AG20443 (cell line): ENCODE data around the gene GFPT1.
"Not testable (repeated sequence)": the region's sequence is repeated elsewhere in the genome, so short reads cannot be mapped to it uniquely, and the experiment has no call there.

Source experiments
- DNase-seq: peaks from one replicate; pipeline ENCODE4 v3.0.0; 2012; ENCODE audit warnings: low spot score, mixed read lengths

The GFPT1 gene

DNA sequence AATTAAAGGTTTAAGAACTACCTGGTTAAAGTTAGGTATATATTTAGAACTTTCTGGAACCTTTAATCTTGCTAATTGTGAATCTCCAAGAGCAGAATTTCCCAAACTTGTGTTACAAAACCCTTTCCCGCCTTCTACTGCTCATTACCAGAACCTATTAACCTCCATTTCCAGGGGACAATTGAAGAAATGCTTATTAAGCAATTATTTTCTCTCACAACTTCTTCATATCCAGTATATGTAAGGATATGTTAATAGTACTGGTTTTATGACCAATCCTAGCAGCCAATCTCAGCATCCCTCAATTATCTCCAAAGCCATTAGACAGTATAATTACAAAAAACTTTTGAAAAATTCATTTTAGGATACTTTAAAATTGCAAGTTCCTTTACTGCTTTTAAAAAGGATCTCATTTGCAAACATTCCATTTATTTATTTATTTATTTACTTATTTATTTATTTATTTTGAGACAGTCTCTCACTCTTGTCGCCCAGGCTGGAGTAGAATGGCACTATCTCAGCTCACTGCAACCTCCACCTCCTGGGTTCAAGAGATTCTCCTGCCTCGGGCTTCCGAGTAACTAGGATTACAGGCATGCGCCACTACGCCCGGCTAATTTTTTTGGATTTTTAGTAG lies 3.7 kb downstream of the GFPT1 start:
- DNase-seq, result no peak

DNA sequence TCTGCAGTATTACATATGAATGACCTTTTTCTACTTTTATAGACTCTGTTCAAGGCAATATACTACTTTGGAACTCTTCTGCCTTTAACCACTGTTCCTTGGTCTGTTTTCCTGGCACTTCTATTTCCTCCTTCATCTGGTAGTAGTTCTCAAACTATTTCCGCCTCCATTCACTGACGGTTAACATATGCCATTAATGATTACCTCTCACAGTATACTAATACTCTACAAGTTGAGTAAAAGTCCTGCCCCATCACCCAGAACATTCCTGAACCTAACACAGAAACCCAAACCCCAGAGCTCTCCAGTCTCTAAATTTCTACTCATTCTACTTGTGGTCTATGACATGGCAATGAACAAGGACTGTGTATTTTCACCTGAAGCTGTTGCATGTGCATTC lies 4.5 kb downstream of the GFPT1 start:
- DNase-seq, result no peak

- no peak for DNase-seq
Observed at GRCh38 chr2:69381337-69381737, 5.7 kb downstream of the GFPT1 start.

DNA sequence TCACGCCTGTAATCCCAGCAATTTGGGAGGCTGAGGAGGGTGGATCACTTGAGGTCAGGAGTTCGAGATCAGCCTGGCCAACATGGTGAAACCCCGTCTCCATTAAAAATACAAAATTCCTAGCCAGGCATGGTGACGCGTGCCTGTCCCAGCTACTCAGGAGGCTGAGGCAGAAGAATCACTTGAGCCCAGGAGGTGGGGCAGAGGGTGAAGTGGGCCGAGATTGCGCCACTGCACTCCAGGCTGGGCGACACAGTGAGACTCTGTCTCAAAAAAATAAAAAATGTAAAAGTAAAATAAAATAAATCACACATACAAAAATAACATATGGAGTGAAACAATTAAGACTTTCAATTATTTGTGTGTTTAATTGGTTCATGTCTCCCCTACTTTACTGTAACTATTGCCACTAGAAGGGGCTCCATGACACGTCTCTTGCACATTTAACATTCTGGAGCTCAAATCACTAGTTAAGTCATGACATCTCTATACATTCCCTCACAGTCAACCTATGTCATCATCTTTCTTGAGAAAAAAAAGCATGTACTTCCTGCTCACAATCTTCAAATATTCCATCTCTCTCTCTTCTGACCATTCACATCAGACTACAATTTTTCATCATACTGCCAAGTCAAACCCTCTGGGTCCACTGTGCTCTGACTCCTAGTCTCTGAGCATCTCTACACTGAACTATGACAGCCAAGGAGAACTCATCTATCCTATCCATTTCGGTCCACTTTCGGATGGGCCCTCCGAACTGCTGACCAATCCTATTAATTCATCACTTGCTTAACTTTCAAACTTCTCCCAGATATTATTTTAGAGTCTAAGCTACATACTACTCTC lies 6.7 kb downstream of the GFPT1 start:
- DNase-seq, result no peak

GRCh38 chr2:69376403-69376802 lies 10.6 kb downstream of the GFPT1 start:
- no peak for DNase-seq

GRCh38 chr2:69375494-69376353 lies 11.3 kb downstream of the GFPT1 start:
- peak; percentile 35 for DNase-seq

DNA sequence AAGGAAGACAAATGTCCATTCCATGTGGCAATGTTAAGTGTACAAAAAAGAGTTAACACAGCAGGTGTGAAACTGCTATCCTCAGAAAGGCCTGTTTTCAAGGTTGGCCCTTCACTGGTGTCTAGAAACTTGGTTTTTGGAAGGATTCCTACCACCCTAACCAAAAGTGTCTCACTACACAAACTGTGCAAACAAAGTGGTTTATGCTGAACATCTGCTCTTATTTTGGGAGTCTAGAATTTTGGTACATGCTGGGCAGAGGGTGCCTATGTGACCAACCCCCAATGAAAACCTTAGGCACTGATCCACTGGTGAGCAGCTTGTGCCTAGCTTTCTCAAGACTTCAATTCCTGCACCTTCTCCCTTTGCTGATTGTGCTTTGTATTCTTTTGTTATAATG lies 14.3 kb downstream of the GFPT1 start:
- no peak for DNase-seq

- no peak for DNase-seq
Observed at GRCh38 chr2:69369802-69370201, 17.2 kb downstream of the GFPT1 start.

DNA sequence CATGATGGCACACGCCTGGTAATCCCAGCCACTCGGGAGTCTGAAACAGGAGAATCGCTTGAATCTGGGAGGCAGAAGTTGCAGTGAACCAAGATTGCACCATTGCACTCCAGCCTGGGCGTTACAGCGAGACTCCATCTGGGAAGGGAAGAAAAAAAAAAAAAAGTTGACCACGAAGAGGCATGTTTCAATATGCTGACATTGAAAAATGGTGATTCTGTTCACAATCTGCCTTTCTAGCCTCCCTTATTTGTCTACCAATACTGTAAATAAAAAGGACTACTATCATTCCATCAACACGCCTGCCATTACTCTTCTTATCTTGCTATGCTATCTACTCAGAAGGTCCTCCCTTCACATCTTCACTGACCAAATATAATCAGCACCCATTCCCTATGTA lies 18.4 kb downstream of the GFPT1 start:
- DNase-seq, result no peak

- no peak for DNase-seq
Observed at GRCh38 chr2:69359371-69359770, 27.7 kb downstream of the GFPT1 start.

GRCh38 chr2:69358914-69359313 lies 28.1 kb downstream of the GFPT1 start:
- DNase-seq, result no peak

- DNase-seq, result no peak
Observed at GRCh38 chr2:69356471-69356870, 30.6 kb downstream of the GFPT1 start.

- DNase-seq, result not testable (repeated sequence)
Observed at GRCh38 chr2:69354976-69355375, 32.1 kb downstream of the GFPT1 start.

GRCh38 chr2:69353360-69353759 lies 33.7 kb downstream of the GFPT1 start:
- DNase-seq, result no peak

DNA sequence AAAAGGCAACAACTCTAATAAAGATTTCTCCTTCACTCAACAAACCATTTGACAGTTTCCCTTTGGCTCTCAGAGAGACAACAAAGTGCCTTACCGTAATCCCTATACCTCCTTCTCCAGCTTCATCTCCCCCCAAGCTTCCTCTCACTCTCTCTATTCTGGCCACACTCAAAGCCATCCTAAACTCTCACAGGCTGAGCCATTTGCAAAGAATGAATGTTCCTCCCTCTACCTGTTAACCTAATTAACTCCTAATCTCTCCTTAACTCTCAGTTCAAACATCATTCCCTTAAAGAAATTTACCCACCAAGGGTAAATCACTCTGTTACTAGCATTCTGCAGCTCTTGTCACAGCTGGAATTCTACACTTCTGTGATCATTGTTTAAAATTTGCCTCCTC lies 38.2 kb downstream of the GFPT1 start:
- no peak for DNase-seq

DNA sequence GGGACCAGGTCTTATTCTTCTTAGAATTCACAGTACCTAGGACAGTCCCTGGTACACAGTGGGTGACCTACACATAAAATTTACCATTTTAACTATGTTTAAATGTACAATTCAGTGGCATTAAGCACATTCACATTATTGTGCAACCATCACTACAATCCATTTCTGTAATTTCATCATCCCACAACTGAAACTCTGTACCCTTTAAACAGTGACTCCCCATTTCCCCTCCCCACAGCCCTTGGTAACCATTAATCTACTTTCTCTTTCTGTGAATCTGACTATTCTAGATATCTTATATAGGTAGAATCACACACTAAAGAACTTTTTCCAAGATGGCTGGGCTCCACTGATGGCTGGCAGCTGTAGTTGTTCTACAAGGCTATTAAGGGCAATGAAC lies 41.6 kb downstream of the GFPT1 start:
- no peak for DNase-seq

GRCh38 chr2:69344305-69344704 lies 42.7 kb downstream of the GFPT1 start:
- DNase-seq, result no peak

GRCh38 chr2:69340101-69340775 lies 46.8 kb downstream of the GFPT1 start:
- no peak for DNase-seq

GRCh38 chr2:69335311-69335710 lies 51.7 kb downstream of the GFPT1 start:
- no peak for DNase-seq

DNA sequence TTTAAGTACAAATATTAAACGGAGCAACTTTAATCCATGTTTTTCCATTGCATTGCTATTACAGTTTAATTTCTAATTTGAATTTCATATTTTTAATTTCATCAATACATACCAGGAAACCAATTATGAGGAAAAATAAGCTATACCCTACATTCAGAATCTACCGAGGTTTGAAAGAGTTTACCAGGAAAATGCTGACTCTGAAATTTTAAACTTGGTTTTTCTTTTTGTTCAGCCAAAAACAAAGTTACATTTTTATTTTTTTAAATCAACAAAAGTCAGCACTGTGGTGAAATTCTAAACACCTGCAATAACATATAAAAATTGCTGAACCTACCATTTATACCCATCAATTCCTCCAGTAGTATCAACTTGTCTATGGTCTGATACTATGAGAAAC lies 53.7 kb downstream of the GFPT1 start:
- DNase-seq, result no peak

GRCh38 chr2:69330781-69331180 lies 56.2 kb downstream of the GFPT1 start:
- no peak for DNase-seq

DNA sequence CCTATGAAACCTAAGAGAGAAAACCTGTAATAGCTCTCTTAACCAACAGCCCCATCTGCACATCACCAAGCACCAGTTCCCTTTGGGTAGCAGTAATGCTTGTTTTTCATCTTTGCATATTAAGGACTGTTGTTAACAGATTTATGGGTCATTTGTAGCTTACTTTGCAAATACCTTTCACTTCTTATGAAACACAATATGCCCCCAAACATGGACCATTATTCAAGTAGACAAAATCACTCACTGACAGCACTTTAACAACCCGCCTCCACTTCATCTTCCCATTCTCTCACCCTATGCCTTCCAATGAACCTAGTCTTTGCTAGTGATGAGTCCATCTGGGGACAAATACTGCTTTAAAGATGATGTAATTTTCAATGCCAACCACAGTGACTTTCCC lies 64.4 kb downstream of the GFPT1 start:
- DNase-seq, result no peak
